GM23338 (cell line): ENCODE measurements around the gene CDK5RAP2. TPM values are rescaled to one million over a fixed set of nuclear protein-coding genes. Genes with fewer than 3 reads are reported as not detected.

Experiments used
- ATAC-seq: fragments of 200-7000 bp; cut with Tn5 transposase; 3 replicates; pipeline ENCODE4 v1.9.1; 2020
- DNase-seq: peaks from one replicate; pipeline ENCODE4 v3.0.0-alpha.2; 2015; ENCODE audit warnings: low spot score
- H2AFZ ChIP-seq: fragments of 200-600 bp; sonication (generic); 2 replicates; pipeline ENCODE4 v1.8.0; 2016; ENCODE audit warnings: antibody characterized with exemption, mild to moderate bottlenecking, moderate library complexity
- H3F3A ChIP-seq: fragments of 200-600 bp; sonication (generic); replicated peaks from 2 replicates; pipeline ENCODE4 v1.8.0; 2017; ENCODE audit warnings: antibody characterized with exemption, mixed run types, low read depth
- H3K27ac ChIP-seq: fragments of 200-600 bp; sonication (generic); 2 replicates; pipeline ENCODE4 v1.6.1; 2016; ENCODE audit warnings: low read depth
- H3K27me3 ChIP-seq: fragments of 200-600 bp; sonication (generic); 2 replicates; pipeline ENCODE4 v1.8.0; 2016; ENCODE audit warnings: mild to moderate bottlenecking, mixed run types, moderate library complexity; ENCODE audit not compliant: insufficient read depth
- H3K36me3 ChIP-seq: fragments of 200-600 bp; sonication (generic); 2 replicates; pipeline ENCODE4 v1.8.0; 2016; ENCODE audit warnings: mild to moderate bottlenecking; ENCODE audit not compliant: insufficient read depth
- H3K4me1 ChIP-seq: fragments of 200-600 bp; sonication (generic); 2 replicates; pipeline ENCODE4 v1.8.0; 2016; ENCODE audit warnings: mild to moderate bottlenecking, moderate library complexity; ENCODE audit not compliant: insufficient read depth
- H3K4me2 ChIP-seq: fragments of 200-600 bp; sonication (generic); 2 replicates; pipeline ENCODE4 v1.7.1; 2017; ENCODE audit warnings: mixed run types
- H3K4me3 ChIP-seq: fragments of 200-600 bp; sonication (generic); 2 replicates; pipeline ENCODE4 v1.6.1; 2016; ENCODE audit warnings: mixed run types
- H3K79me2 ChIP-seq: fragments of 200-600 bp; sonication (generic); replicated peaks from 2 replicates; pipeline ENCODE4 v1.8.0; 2017; ENCODE audit warnings: mild to moderate bottlenecking; ENCODE audit not compliant: insufficient read depth
- H3K9me2 ChIP-seq: fragments of 200-600 bp; sonication (generic); 2 replicates; pipeline ENCODE4 v1.8.0; 2017; ENCODE audit not compliant: insufficient read depth
- H4K20me1 ChIP-seq: fragments of 200-600 bp; sonication (generic); replicated peaks from 2 replicates; pipeline ENCODE4 v1.8.0; 2017; ENCODE audit warnings: mild to moderate bottlenecking; ENCODE audit not compliant: insufficient read depth
- H3K27ac Mint-ChIP-seq: 2 replicates; pipeline ENCODE4 v1.8.0; 2020; ENCODE audit warnings: inconsistent platforms, mild to moderate bottlenecking, moderate library complexity, mixed read lengths
- H3K27me3 Mint-ChIP-seq: 3 replicates; pipeline ENCODE4 v1.8.0; 2022; ENCODE audit warnings: low read depth, mild to moderate bottlenecking, moderate library complexity, mixed read lengths, inconsistent platforms; ENCODE audit not compliant: insufficient read depth, poor library complexity
- H3K36me3 Mint-ChIP-seq: 3 replicates; pipeline ENCODE4 v1.8.0; 2021; ENCODE audit warnings: low read depth, mild to moderate bottlenecking, inconsistent platforms, moderate library complexity, mixed read lengths
- H3K4me1 Mint-ChIP-seq: 3 replicates; pipeline ENCODE4 v1.8.0; 2020; ENCODE audit warnings: mild to moderate bottlenecking, inconsistent platforms, mixed read lengths
- H3K4me3 Mint-ChIP-seq: 3 replicates; pipeline ENCODE4 v1.8.0; 2021; ENCODE audit warnings: moderate library complexity, mild to moderate bottlenecking, inconsistent platforms, mixed read lengths
- H3K9me3 Mint-ChIP-seq: 3 replicates; pipeline ENCODE4 v1.8.0; 2020; ENCODE audit warnings: moderate library complexity, mild to moderate bottlenecking, inconsistent platforms, mixed read lengths
- CREB1 ChIP-seq: fragments of 250-450 bp; sonication (Bioruptor Pico); IDR thresholded peaks from 2 replicates; pipeline ENCODE4 v1.5.0; 2020; ENCODE audit warnings: low read depth, mild to moderate bottlenecking, moderate library complexity
- CTCF ChIP-seq, 2 experiments: fragments of 200-600 bp in 1 of 2; sonication (generic) in 1 of 2; conservative IDR thresholded peaks; 2 replicates each; pipeline versions ENCODE4 v1.5.1 to v1.6.1; 2016 to 2017; ENCODE audit warnings: antibody characterized with exemption in 2 of 2, low read depth in 2 of 2, mild to moderate bottlenecking in 2 of 2, moderate library complexity in 1 of 2
- EZH2 ChIP-seq: fragments of 200-600 bp; sonication (generic); IDR thresholded peaks from one replicate; pipeline ENCODE4 v1.8.0; 2017; ENCODE audit warnings: antibody characterized with exemption, mild to moderate bottlenecking, low read depth; ENCODE audit not compliant: unreplicated experiment
- EZH2phosphoT487 ChIP-seq: fragments of 200-600 bp; sonication (generic); IDR thresholded peaks from one replicate; pipeline ENCODE4 v1.8.1; 2018; ENCODE audit warnings: antibody characterized with exemption; ENCODE audit not compliant: unreplicated experiment
- NANOG ChIP-seq: IDR thresholded peaks from 2 replicates; pipeline ENCODE4 v1.6.1; 2016; ENCODE audit warnings: antibody characterized with exemption, borderline replicate concordance
- POLR2AphosphoS5 ChIP-seq: IDR thresholded peaks from 2 replicates; pipeline ENCODE4 v1.6.1; 2016; ENCODE audit warnings: antibody characterized with exemption, low read depth
- STAT1 ChIP-seq: IDR thresholded peaks from one replicate; pipeline ENCODE4 v1.6.1; 2016; ENCODE audit warnings: antibody characterized with exemption; ENCODE audit not compliant: unreplicated experiment
- ZNF114 ChIP-seq: fragments of 250-450 bp; sonication (Bioruptor Pico); IDR thresholded peaks from 2 replicates; pipeline ENCODE4 v1.5.0; 2020; ENCODE audit warnings: mild to moderate bottlenecking, moderate library complexity
- ZNF331 ChIP-seq: fragments of 250-450 bp; sonication (Bioruptor Pico); IDR thresholded peaks from 2 replicates; pipeline ENCODE4 v1.5.0; 2020; ENCODE audit warnings: low read depth, mild to moderate bottlenecking, moderate library complexity
- polyA plus RNA-seq: library from polyadenylated mRNA; unstranded; fragments of >200 nt; fragmentation: Nextera tagmentation; extraction: Ambion mirVana; gene quantifications from 2 replicates; pipeline ENCODE4 v1.2.1, GENCODE V29; 2016
- total RNA-seq: library from RNA; depleted of rRNA; stranded (reverse); fragments of >200 nt; shearing (Covaris generic); gene quantifications from 2 replicates; pipeline ENCODE4 v1.2.3, GENCODE V29; 2014
- TF ChIP-seq, protein P1 (sequence below): IDR thresholded peaks from one replicate; pipeline ENCODE4 v1.6.1; 2018; ENCODE audit warnings: antibody characterized with exemption; ENCODE audit not compliant: unreplicated experiment
- TF ChIP-seq, protein P2 (sequence below): IDR thresholded peaks from 2 replicates; pipeline ENCODE4 v1.6.1; 2016; ENCODE audit warnings: antibody characterized with exemption
- TF ChIP-seq, protein P3 (sequence below): fragments of 250-450 bp; sonication (Bioruptor Pico); IDR thresholded peaks from 2 replicates; pipeline ENCODE4 v1.5.0; 2020; ENCODE audit warnings: mild to moderate bottlenecking, moderate library complexity

Gene CDK5RAP2
- total and polyA plus RNA-seq, 2 experiments from 2014 or later = 50.7 to 65.7 TPM

GRCh38 chr9:120616966-120617935, 37.3 kb upstream of the CDK5RAP2 start:
- H3K9me3 Mint-ChIP-seq = no peaks in the 10 kb centered on the region

More at GRCh38 chr9:120616966-120617935, 37.3 kb upstream of the CDK5RAP2 start:
- ATAC-seq (no peak), DNase-seq (no peak)
- Histone ChIP-seq H3F3A (no peaks in the 10 kb centered on the region), H3K4me2 (no peak overlapping the region), H3K79me2 (no peaks in the 10 kb centered on the region), H3K27me3 (no peaks in the 10 kb centered on the region), H4K20me1 (no peaks in the 10 kb centered on the region), H3K4me3 (no peak overlapping the region), H2AFZ (no peak overlapping the region), H3K4me1 (no peaks in the 10 kb centered on the region), H3K36me3 (no peaks in the 10 kb centered on the region), H3K27ac (no peak overlapping the region), H3K9me2 (no peaks in the 10 kb centered on the region)
- Mint-ChIP-seq H3K36me3 (no peaks in the 10 kb centered on the region), H3K4me3 (no peak overlapping the region), H3K27me3 (peaks cover 3% of the 10 kb centered on the region), H3K27ac (no peak overlapping the region), H3K4me1 (peaks cover 8% of the 10 kb centered on the region; the same call in 2 of the 3 replicates)
- TF ChIP-seq STAT1 (no peak), EZH2 (no peak), ZNF114 (CRISPR knock-in tag) (no peak), NANOG (no peak), EZH2phosphoT487 (no peak), POLR2AphosphoS5 (no peak), CREB1 (CRISPR knock-in tag) (no peak), CTCF (conservative IDR thresholded peaks at IDR 0.05; ENCODE audit: low read depth in 2 of 2) (no peak), ZNF331 (CRISPR knock-in tag) (no peak)
- TF ChIP-seq, protein P1, sequence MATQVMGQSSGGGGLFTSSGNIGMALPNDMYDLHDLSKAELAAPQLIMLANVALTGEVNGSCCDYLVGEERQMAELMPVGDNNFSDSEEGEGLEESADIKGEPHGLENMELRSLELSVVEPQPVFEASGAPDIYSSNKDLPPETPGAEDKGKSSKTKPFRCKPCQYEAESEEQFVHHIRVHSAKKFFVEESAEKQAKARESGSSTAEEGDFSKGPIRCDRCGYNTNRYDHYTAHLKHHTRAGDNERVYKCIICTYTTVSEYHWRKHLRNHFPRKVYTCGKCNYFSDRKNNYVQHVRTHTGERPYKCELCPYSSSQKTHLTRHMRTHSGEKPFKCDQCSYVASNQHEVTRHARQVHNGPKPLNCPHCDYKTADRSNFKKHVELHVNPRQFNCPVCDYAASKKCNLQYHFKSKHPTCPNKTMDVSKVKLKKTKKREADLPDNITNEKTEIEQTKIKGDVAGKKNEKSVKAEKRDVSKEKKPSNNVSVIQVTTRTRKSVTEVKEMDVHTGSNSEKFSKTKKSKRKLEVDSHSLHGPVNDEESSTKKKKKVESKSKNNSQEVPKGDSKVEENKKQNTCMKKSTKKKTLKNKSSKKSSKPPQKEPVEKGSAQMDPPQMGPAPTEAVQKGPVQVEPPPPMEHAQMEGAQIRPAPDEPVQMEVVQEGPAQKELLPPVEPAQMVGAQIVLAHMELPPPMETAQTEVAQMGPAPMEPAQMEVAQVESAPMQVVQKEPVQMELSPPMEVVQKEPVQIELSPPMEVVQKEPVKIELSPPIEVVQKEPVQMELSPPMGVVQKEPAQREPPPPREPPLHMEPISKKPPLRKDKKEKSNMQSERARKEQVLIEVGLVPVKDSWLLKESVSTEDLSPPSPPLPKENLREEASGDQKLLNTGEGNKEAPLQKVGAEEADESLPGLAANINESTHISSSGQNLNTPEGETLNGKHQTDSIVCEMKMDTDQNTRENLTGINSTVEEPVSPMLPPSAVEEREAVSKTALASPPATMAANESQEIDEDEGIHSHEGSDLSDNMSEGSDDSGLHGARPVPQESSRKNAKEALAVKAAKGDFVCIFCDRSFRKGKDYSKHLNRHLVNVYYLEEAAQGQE = no peak
- TF ChIP-seq, protein P2, sequence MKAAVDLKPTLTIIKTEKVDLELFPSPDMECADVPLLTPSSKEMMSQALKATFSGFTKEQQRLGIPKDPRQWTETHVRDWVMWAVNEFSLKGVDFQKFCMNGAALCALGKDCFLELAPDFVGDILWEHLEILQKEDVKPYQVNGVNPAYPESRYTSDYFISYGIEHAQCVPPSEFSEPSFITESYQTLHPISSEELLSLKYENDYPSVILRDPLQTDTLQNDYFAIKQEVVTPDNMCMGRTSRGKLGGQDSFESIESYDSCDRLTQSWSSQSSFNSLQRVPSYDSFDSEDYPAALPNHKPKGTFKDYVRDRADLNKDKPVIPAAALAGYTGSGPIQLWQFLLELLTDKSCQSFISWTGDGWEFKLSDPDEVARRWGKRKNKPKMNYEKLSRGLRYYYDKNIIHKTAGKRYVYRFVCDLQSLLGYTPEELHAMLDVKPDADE = no peak
- TF ChIP-seq, protein P3, sequence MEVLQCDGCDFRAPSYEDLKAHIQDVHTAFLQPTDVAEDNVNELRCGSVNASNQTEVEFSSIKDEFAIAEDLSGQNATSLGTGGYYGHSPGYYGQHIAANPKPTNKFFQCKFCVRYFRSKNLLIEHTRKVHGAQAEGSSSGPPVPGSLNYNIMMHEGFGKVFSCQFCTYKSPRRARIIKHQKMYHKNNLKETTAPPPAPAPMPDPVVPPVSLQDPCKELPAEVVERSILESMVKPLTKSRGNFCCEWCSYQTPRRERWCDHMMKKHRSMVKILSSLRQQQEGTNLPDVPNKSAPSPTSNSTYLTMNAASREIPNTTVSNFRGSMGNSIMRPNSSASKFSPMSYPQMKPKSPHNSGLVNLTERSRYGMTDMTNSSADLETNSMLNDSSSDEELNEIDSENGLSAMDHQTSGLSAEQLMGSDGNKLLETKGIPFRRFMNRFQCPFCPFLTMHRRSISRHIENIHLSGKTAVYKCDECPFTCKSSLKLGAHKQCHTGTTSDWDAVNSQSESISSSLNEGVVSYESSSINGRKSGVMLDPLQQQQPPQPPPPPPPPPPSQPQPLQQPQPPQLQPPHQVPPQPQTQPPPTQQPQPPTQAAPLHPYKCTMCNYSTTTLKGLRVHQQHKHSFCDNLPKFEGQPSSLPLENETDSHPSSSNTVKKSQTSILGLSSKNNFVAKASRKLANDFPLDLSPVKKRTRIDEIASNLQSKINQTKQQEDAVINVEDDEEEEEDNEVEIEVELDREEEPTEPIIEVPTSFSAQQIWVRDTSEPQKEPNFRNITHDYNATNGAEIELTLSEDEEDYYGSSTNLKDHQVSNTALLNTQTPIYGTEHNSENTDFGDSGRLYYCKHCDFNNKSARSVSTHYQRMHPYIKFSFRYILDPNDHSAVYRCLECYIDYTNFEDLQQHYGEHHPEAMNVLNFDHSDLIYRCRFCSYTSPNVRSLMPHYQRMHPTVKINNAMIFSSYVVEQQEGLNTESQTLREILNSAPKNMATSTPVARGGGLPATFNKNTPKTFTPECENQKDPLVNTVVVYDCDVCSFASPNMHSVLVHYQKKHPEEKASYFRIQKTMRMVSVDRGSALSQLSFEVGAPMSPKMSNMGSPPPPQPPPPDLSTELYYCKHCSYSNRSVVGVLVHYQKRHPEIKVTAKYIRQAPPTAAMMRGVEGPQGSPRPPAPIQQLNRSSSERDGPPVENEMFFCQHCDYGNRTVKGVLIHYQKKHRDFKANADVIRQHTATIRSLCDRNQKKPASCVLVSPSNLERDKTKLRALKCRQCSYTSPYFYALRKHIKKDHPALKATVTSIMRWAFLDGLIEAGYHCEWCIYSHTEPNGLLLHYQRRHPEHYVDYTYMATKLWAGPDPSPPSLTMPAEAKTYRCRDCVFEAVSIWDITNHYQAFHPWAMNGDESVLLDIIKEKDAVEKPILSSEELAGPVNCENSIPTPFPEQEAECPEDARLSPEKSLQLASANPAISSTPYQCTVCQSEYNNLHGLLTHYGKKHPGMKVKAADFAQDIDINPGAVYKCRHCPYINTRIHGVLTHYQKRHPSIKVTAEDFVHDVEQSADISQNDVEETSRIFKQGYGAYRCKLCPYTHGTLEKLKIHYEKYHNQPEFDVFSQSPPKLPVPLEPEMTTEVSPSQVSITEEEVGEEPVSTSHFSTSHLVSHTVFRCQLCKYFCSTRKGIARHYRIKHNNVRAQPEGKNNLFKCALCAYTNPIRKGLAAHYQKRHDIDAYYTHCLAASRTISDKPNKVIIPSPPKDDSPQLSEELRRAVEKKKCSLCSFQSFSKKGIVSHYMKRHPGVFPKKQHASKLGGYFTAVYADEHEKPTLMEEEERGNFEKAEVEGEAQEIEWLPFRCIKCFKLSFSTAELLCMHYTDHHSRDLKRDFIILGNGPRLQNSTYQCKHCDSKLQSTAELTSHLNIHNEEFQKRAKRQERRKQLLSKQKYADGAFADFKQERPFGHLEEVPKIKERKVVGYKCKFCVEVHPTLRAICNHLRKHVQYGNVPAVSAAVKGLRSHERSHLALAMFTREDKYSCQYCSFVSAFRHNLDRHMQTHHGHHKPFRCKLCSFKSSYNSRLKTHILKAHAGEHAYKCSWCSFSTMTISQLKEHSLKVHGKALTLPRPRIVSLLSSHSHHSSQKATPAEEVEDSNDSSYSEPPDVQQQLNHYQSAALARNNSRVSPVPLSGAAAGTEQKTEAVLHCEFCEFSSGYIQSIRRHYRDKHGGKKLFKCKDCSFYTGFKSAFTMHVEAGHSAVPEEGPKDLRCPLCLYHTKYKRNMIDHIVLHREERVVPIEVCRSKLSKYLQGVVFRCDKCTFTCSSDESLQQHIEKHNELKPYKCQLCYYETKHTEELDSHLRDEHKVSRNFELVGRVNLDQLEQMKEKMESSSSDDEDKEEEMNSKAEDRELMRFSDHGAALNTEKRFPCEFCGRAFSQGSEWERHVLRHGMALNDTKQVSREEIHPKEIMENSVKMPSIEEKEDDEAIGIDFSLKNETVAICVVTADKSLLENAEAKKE (CRISPR knock-in tag) = no peak
